CD8-positive, alpha-beta memory T cell (primary cell): ENCODE measurements around the gene FOXA1. TPM values are rescaled to one million over a fixed set of nuclear protein-coding genes. Genes with fewer than 3 reads are reported as not detected.

Experiments used
- CTCF ChIA-PET: fragments of 350-600 bp; sonication (Branson Sonifier 250); formaldehyde crosslinking; loops from one replicate; lab custom pipeline; 2021; ENCODE audit warnings: antibody characterized with exemption; lab: Charles Lee
- POLR2A ChIA-PET: fragments of 350-600 bp; sonication (Branson Sonifier 250); formaldehyde crosslinking; loops from one replicate; lab custom pipeline; 2021; ENCODE audit warnings: antibody characterized with exemption; lab: Charles Lee
- DNase-seq, 5 donors: peaks; one replicate each; pipeline versions ENCODE4 v3.0.0 to v3.0.0-alpha.2; 2020 to 2022; ENCODE audit warnings: mixed read lengths in 1 of 5
- H3K27ac ChIP-seq: one replicate; pipeline ENCODE4 v1.7.0; 2013; ENCODE audit warnings: low read depth, mild to moderate bottlenecking, low read length, moderate library complexity
- H3K27me3 ChIP-seq: 2 replicates; pipeline ENCODE4 v1.7.0; 2013; ENCODE audit warnings: low read length, mild to moderate bottlenecking; ENCODE audit not compliant: insufficient read depth, poor library complexity, severe bottlenecking
- H3K36me3 ChIP-seq: 2 replicates; pipeline ENCODE4 v1.7.0; 2013; ENCODE audit warnings: mild to moderate bottlenecking, low read length, moderate library complexity; ENCODE audit not compliant: insufficient read depth
- H3K4me1 ChIP-seq: 2 replicates; pipeline ENCODE4 v1.7.0; 2013; ENCODE audit warnings: mild to moderate bottlenecking, low read length, moderate library complexity; ENCODE audit not compliant: insufficient read depth
- H3K4me3 ChIP-seq: 2 replicates; pipeline ENCODE4 v1.7.0; 2013; ENCODE audit warnings: mild to moderate bottlenecking, low read length
- H3K9me3 ChIP-seq: 2 replicates; pipeline ENCODE4 v1.7.0; 2013; ENCODE audit warnings: mild to moderate bottlenecking, low read length
- H3K27ac Mint-ChIP-seq, 8 donors: one replicate each; pipeline ENCODE4 v1.8.0; 2020 to 2021; ENCODE audit warnings: mixed read lengths in 8 of 8, mild to moderate bottlenecking in 6 of 8, inconsistent platforms in 3 of 8, moderate library complexity in 3 of 8
- H3K27me3 Mint-ChIP-seq, 2 donors: one replicate each; pipeline ENCODE4 v1.8.0; 2020 to 2021; ENCODE audit warnings: mixed read lengths in 2 of 2, mild to moderate bottlenecking in 1 of 2, moderate library complexity in 1 of 2
- H3K36me3 Mint-ChIP-seq, 3 donors: one replicate each; pipeline ENCODE4 v1.8.0; 2020 to 2021; ENCODE audit warnings: mixed read lengths in 3 of 3, inconsistent platforms in 1 of 3, mild to moderate bottlenecking in 1 of 3
- H3K4me1 Mint-ChIP-seq, 3 donors: one replicate each; pipeline ENCODE4 v1.8.0; 2020 to 2021; ENCODE audit warnings: mixed read lengths in 3 of 3, inconsistent platforms in 1 of 3, mild to moderate bottlenecking in 1 of 3
- H3K4me3 Mint-ChIP-seq, 7 donors: one replicate each; pipeline ENCODE4 v1.8.0; 2020 to 2021; ENCODE audit warnings: mixed read lengths in 7 of 7, mild to moderate bottlenecking in 6 of 7, moderate library complexity in 4 of 7, inconsistent platforms in 2 of 7
- H3K9me3 Mint-ChIP-seq, 5 donors: one replicate each; pipeline ENCODE4 v1.8.0; 2020 to 2022; ENCODE audit warnings: mixed read lengths in 5 of 5, mild to moderate bottlenecking in 3 of 5, moderate library complexity in 2 of 5, inconsistent platforms in 1 of 5
- polyA plus RNA-seq: library from polyadenylated mRNA; unstranded; fragments of 300-500 nt; fragmentation: Illumina TruSeq; gene quantifications from one replicate; pipeline ENCODE4 v1.2.3, GENCODE V29; 2021
- total RNA-seq, 2 experiments: library from RNA; stranded (reverse); gene quantifications; one replicate each; pipeline ENCODE4 v1.2.3, GENCODE V29; 2021

FOXA1 gene
- total and polyA plus RNA-seq, 3 experiments from 2014 or later: 0.42 TPM; not detected in 2

- no peak for DNase-seq
- H3K36me3 Mint-ChIP-seq: no peaks in the 10 kb centered on the region
- H3K27ac Mint-ChIP-seq: peak overlapping the region in 1 of 8 donors; percentile 54
- peaks cover 52 to 58% of the 10 kb centered on the region in 2 donors for H3K27me3 Mint-ChIP-seq
- H3K27ac ChIP-seq: no peak overlapping the region
- peaks cover 6% of the 10 kb centered on the region for H3K4me1 ChIP-seq
- H3K36me3 ChIP-seq: no peaks in the 10 kb centered on the region
- peaks cover 0 to 30% (median 15%) of the 10 kb centered on the region in 5 donors for H3K9me3 Mint-ChIP-seq
- H3K4me1 Mint-ChIP-seq: peaks cover 10 to 18% (median 16%) of the 10 kb centered on the region in 3 donors
- no peak overlapping the region for H3K4me3 Mint-ChIP-seq
- H3K27me3 ChIP-seq: peaks cover 48% of the 10 kb centered on the region
- no peaks in the 10 kb centered on the region for H3K9me3 ChIP-seq
- no peak overlapping the region for H3K4me3 ChIP-seq
- ChIA-PET POLR2A (no interaction called here), CTCF (no interaction called here)
These were observed 6.1 kb upstream of the FOXA1 start for GRCh38 chr14:37600880-37601741.

DNA sequence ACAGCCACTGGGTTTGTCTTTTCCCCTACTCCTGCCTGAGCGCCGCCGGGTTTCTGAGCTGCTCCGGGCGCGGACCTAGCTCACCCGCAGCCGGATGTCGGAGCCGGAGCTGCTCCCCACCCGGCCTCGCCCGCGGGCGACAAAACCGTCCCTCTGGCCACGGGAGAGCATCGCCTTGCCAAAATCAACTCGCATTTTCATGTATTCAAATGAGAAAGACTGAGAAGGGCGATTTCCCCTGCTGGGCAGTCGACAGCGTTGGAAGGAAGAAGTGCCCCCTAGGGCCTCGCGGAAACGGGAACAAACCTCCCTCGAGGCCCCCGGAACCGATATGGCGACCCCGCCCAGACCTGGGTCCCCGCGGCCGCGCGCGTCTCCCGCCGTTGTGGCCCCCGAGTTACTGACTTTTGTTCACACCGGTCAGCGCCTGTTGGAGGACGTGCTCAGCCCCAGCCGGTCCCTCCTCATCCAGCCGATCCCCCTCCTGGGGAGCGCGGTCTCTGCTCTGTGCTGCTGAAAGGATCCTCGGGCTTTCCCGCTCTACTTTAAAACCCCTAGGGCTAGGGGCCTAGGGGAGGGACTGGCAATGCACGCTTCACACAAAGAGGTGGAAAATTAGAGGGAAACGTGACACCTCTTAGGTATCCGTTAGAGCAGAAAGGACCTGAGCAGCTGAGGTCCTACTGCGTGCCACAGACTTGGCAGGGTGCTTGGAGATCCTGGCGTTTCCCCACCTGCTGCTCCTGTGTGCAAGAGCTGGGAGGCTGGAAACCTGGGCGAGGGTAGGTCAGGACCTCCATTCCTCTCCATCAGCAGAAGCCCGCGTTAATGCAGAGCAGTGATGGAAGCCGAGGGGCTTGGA is 4.7 kb upstream of the FOXA1 start:
- Mint-ChIP-seq H3K27ac (peak overlapping the region in 1 of 8 donors; percentile 2), H3K4me1 (peaks cover 10 to 22% (median 21%) of the 10 kb centered on the region in 3 donors), H3K36me3 (no peaks in the 10 kb centered on the region), H3K27me3 (peaks cover 50 to 62% of the 10 kb centered on the region in 2 donors), H3K4me3 (peak overlapping the region in 3 of 7 donors; percentile 6 to 41 (median 9)), H3K9me3 (peaks cover 0 to 32% (median 15%) of the 10 kb centered on the region in 5 donors)
- Histone ChIP-seq H3K4me1 (peaks cover 10% of the 10 kb centered on the region), H3K9me3 (no peaks in the 10 kb centered on the region), H3K4me3 (no peak overlapping the region), H3K27ac (no peak overlapping the region), H3K27me3 (peaks cover 50% of the 10 kb centered on the region), H3K36me3 (no peaks in the 10 kb centered on the region)
- DNase-seq: no peak
- POLR2A ChIA-PET: no interaction called here
- CTCF ChIA-PET: no interaction called here

DNA sequence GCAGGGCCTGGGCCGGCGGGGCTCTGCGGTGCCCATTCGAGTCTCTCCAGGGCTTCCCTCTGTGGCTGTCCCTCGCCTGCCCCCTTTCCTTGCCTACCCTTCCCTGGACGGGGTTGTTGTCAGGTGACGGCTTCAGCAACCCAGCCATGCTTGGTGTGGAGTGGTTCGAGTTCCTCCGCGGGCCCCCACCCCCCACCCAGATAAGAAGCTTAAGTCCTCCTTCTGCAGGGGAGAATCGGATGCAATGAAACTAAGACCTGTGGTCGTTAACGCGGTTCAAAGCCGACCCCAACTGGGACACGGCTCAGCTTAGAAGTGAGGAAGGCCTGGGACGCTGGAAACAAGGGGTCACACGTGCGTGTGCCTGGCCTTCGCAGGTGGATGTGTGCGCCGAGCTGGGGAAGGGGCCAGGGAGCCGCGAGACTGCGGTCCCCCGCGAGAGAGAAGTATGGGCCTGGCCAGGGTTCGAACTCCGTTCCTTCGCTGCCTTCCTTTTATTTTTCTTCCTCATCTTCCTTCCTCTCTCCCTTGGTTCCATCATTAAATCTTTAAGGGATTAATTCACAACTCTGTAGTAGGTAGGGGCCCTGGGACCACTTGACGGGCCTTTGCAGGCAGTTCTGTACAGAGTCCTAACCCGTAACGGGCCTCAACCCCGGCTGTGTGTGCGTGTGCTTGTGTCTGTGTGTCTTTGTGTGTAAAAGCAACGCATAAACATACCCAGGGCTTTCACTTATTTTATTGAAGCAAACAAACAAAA is 3.9 kb upstream of the FOXA1 start:
- peaks cover 55 to 68% of the 10 kb centered on the region in 2 donors for H3K27me3 Mint-ChIP-seq
- peaks cover 52% of the 10 kb centered on the region for H3K27me3 ChIP-seq
- peaks cover 0 to 36% (median 15%) of the 10 kb centered on the region in 5 donors for H3K9me3 Mint-ChIP-seq
- H3K36me3 ChIP-seq: no peaks in the 10 kb centered on the region
- CTCF ChIA-PET: no interaction called here
- DNase-seq: no peak
- peaks cover 14 to 26% (median 25%) of the 10 kb centered on the region in 3 donors for H3K4me1 Mint-ChIP-seq
- no peak overlapping the region for H3K4me3 ChIP-seq
- no peak overlapping the region for H3K27ac ChIP-seq
- peak overlapping the region in 3 of 7 donors; percentile 6 to 53 (median 46) for H3K4me3 Mint-ChIP-seq
- peaks cover 0 to 3% (median 0%) of the 10 kb centered on the region in 3 donors for H3K36me3 Mint-ChIP-seq
- peak overlapping the region in 2 of 8 donors; percentile 2 to 7 for H3K27ac Mint-ChIP-seq
- H3K9me3 ChIP-seq: no peaks in the 10 kb centered on the region
- H3K4me1 ChIP-seq: peaks cover 10% of the 10 kb centered on the region
- POLR2A ChIA-PET: no interaction called here

GRCh38 chr14:37597914-37598746 is 3.1 kb upstream of the FOXA1 start:
- Histone ChIP-seq H3K9me3 (no peaks in the 10 kb centered on the region), H3K4me1 (peaks cover 10% of the 10 kb centered on the region), H3K27me3 (peaks cover 52% of the 10 kb centered on the region), H3K36me3 (no peaks in the 10 kb centered on the region), H3K27ac (no peak overlapping the region), H3K4me3 (no peak overlapping the region)
- Mint-ChIP-seq H3K4me3 (peak overlapping the region in 3 of 7 donors; percentile 8 to 39 (median 28)), H3K4me1 (peaks cover 14 to 27% (median 26%) of the 10 kb centered on the region in 3 donors), H3K27ac (no peak overlapping the region), H3K9me3 (peaks cover 6 to 43% (median 16%) of the 10 kb centered on the region in 5 donors), H3K27me3 (peaks cover 62 to 76% of the 10 kb centered on the region in 2 donors), H3K36me3 (peaks cover 0 to 4% (median 0%) of the 10 kb centered on the region in 3 donors)
- ChIA-PET CTCF (no interaction called here), POLR2A (no interaction called here)
- DNase-seq: no peak

DNA sequence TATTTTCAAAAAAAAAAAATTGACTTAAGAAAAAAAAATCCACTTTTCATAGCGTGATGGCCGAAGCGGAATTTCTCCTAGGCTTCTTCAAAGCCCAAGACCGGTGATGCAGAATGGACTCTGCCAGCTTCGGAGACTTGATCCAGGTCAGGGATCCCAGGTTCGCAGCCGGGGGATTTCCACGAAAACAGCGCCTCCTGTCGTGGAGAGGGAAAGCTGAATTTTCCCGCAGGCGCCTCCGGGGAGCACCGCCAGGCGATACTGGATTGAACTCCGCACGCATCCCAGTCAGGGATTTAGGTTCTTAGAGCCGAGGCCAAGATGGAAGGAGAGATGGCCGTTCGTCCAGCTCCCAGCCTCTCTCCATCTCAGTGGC is 2.5 kb upstream of the FOXA1 start:
- Histone ChIP-seq H3K36me3 (no peaks in the 10 kb centered on the region), H3K4me3 (no peak overlapping the region), H3K27me3 (peaks cover 52% of the 10 kb centered on the region), H3K9me3 (no peaks in the 10 kb centered on the region), H3K27ac (no peak overlapping the region), H3K4me1 (peaks cover 10% of the 10 kb centered on the region)
- CTCF ChIA-PET: no interaction called here
- peaks cover 14 to 27% (median 26%) of the 10 kb centered on the region in 3 donors for H3K4me1 Mint-ChIP-seq
- H3K9me3 Mint-ChIP-seq: peaks cover 6 to 46% (median 19%) of the 10 kb centered on the region in 5 donors
- H3K27me3 Mint-ChIP-seq: peaks cover 68 to 78% of the 10 kb centered on the region in 2 donors
- no peak for DNase-seq
- H3K4me3 Mint-ChIP-seq: peak overlapping the region in 3 of 7 donors; percentile 8 to 28 (median 27)
- H3K27ac Mint-ChIP-seq: no peak overlapping the region
- H3K36me3 Mint-ChIP-seq: peaks cover 0 to 4% (median 0%) of the 10 kb centered on the region in 3 donors
- POLR2A ChIA-PET: no interaction called here

GRCh38 chr14:37596790-37597472 is 1.9 kb upstream of the FOXA1 start:
- no peaks in the 10 kb centered on the region for H3K36me3 ChIP-seq
- Mint-ChIP-seq H3K9me3 (peaks cover 6 to 47% (median 19%) of the 10 kb centered on the region in 5 donors), H3K27me3 (peaks cover 71 to 77% of the 10 kb centered on the region in 2 donors), H3K27ac (no peak overlapping the region), H3K4me3 (peak overlapping the region in 4 of 7 donors; percentile 15 to 67 (median 40)), H3K4me1 (peaks cover 14 to 27% (median 26%) of the 10 kb centered on the region in 3 donors), H3K36me3 (peaks cover 0 to 4% (median 0%) of the 10 kb centered on the region in 3 donors)
- no peak overlapping the region for H3K27ac ChIP-seq
- no peaks in the 10 kb centered on the region for H3K9me3 ChIP-seq
- H3K27me3 ChIP-seq: peaks cover 48% of the 10 kb centered on the region
- POLR2A ChIA-PET: no interaction called here
- no peak for DNase-seq
- peaks cover 10% of the 10 kb centered on the region for H3K4me1 ChIP-seq
- no peak overlapping the region for H3K4me3 ChIP-seq
- CTCF ChIA-PET: no interaction called here
